ENCODE measurements around the gene CRY2. TPM values are rescaled to one million over a fixed set of nuclear protein-coding genes. Genes with fewer than 3 reads are reported as not detected.
A peak's percentile ranks its signal among the peaks of the same experiment; 100 is the strongest.

CRY2 gene
- total RNA-seq, 1 experiment from 2014 or later: 8.1 TPM

DNA sequence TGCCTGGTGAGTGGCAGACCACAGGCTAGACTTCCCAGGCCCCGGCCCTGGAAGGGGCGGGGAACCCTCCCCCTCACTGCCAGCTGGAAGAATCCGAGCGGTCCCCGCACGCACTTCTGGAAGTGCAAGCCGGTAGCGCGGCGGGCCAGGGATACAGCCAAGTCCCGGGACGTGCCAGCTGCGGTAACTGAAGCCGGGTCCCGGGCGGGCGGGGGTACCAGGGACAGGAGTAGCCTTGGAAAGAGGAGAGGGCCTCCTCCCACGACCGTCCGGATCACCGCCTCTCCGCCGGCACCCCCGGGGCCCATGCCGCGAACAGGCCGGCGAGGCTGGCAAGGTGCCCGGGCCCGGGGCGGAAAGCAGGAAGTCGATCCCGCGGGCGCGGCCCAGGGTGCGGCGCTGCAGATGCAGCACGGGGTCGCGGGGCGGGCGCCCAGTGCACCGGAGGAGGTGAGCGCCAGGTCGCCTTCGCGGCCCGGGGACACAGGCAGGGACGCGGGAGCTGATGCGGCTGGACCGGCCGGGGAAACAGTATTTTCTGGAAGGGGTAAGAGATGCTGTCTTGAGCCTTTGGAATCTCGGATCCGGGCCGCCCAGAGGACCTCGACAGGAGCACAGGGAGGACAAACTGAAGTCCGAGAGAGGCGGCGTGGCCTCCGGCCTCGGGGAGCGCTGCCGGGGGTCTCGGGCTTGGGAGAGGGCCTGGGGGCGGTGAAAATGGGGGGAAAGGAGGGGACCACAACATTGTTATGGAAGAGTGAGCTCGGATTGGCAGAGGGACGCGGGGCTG lies 43.1 kb upstream of the CRY2 start:
- peak overlapping the region; percentile 88 for H3K27ac Mint-ChIP-seq (ENCODE audit: low read depth, unreplicated experiment)
- H3K4me3 Mint-ChIP-seq (ENCODE audit: unreplicated experiment): peak overlapping the region; percentile 97
- no peak for TF ChIP-seq CTCF (IDR thresholded peaks at IDR 0.05; ENCODE audit: unreplicated experiment)
- peak; percentile 48 for DNase-seq (ENCODE audit: unreplicated experiment)
- H3K27me3 Mint-ChIP-seq (ENCODE audit: insufficient read depth, unreplicated experiment): no peaks in the 10 kb centered on the region
- peaks cover 24% of the 10 kb centered on the region for H3K4me1 Mint-ChIP-seq (ENCODE audit: insufficient read depth, unreplicated experiment)
- no peaks in the 10 kb centered on the region for H3K36me3 Mint-ChIP-seq (ENCODE audit: insufficient read depth, unreplicated experiment)
- ChIA-PET CTCF (interaction anchor here (0.5 to 0.7 kb wide), 4 partner anchors 70 to 1299 kb away, joined by 3 read pairs; no protein-coding TSS in a partner anchor), POLR2A (interaction anchor here (0.6 to 4.0 kb wide), 11 partner anchors 14 to 706 kb away, joined by 3 to 20 read pairs (median 4); partner anchors contain the start of genes CRY2 and PEX16)
- no TSS peak for BruUV-seq (replicated peaks)
- H3K9me3 Mint-ChIP-seq (ENCODE audit: unreplicated experiment): no peaks in the 10 kb centered on the region
- intact Hi-C loops (cut with micrococcal nuclease): no loop called here

GRCh38 chr11:45804761-45805304 lies 42.4 kb upstream of the CRY2 start, which contains the start of gene SLC35C1:
Gene SLC35C1 (plus strand): TSS chr11:45805149. CDS start chr11:45805802, 653 bp downstream.
- Mint-ChIP-seq H3K36me3 (ENCODE audit: insufficient read depth, unreplicated experiment) (no peaks in the 10 kb centered on the region), H3K27me3 (ENCODE audit: insufficient read depth, unreplicated experiment) (no peaks in the 10 kb centered on the region), H3K4me3 (ENCODE audit: unreplicated experiment) (peak within 1 kb of the TSS; percentile 97), H3K9me3 (ENCODE audit: unreplicated experiment) (no peaks in the 10 kb centered on the region), H3K27ac (ENCODE audit: low read depth, unreplicated experiment) (peak within 1 kb of the TSS; percentile 88), H3K4me1 (ENCODE audit: insufficient read depth, unreplicated experiment) (peaks cover 27% of the 10 kb centered on the region)
- CTCF ChIA-PET: interaction anchor here (0.6 to 0.7 kb wide), 3 partner anchors 71 to 311 kb away, joined by 3 read pairs; no protein-coding TSS in a partner anchor
- BruUV-seq (replicated peaks): no TSS peak
- peak; percentile 95 for DNase-seq (ENCODE audit: unreplicated experiment)
- POLR2A ChIA-PET: interaction anchor here (0.6 to 4.0 kb wide), 13 partner anchors 13 to 707 kb away, joined by 3 to 20 read pairs (median 4); partner anchors contain the start of gene PEX16
- intact Hi-C loops (cut with micrococcal nuclease): loop anchor here (1.0 kb wide), 1 partner anchor 42 kb away; the partner anchor contains the start of gene CRY2
- TF ChIP-seq CTCF (IDR thresholded peaks at IDR 0.05; ENCODE audit: unreplicated experiment): no peak

- intact Hi-C loops (cut with micrococcal nuclease): loop anchor here (1.0 kb wide), 1 partner anchor 42 kb away; the partner anchor contains the start of gene CRY2
- no peaks in the 10 kb centered on the region for H3K27me3 Mint-ChIP-seq (ENCODE audit: insufficient read depth, unreplicated experiment)
- ChIA-PET POLR2A (interaction anchor here (0.6 to 4.0 kb wide), 5 partner anchors 12 to 438 kb away, joined by 3 to 20 read pairs (median 3); no protein-coding TSS in a partner anchor), CTCF (interaction anchor here (1.0 kb wide), 1 partner anchor 160 kb away, joined by 3 read pairs; no protein-coding TSS in a partner anchor)
- no peak for TF ChIP-seq CTCF (IDR thresholded peaks at IDR 0.05; ENCODE audit: unreplicated experiment)
- peak; percentile 22 for DNase-seq (ENCODE audit: unreplicated experiment)
- no peaks in the 10 kb centered on the region for H3K9me3 Mint-ChIP-seq (ENCODE audit: unreplicated experiment)
- H3K4me3 Mint-ChIP-seq (ENCODE audit: unreplicated experiment): peak overlapping the region; percentile 97
- peaks cover 3% of the 10 kb centered on the region for H3K36me3 Mint-ChIP-seq (ENCODE audit: insufficient read depth, unreplicated experiment)
- no TSS peak for BruUV-seq (replicated peaks)
- peaks cover 29% of the 10 kb centered on the region for H3K4me1 Mint-ChIP-seq (ENCODE audit: insufficient read depth, unreplicated experiment)
- peak overlapping the region; percentile 88 for H3K27ac Mint-ChIP-seq (ENCODE audit: low read depth, unreplicated experiment)
Observed at GRCh38 chr11:45805305-45806071, 41.8 kb upstream of the CRY2 start.

Measured in MCF 10A (cell line).